Measurements from ENCODE around the gene ARHGAP8. TPM values are rescaled to one million over a fixed set of nuclear protein-coding genes. Genes with fewer than 3 reads are reported as not detected.

Gene ARHGAP8
- total RNA-seq, 1 donor from 2014 or later, result not detected

DNA sequence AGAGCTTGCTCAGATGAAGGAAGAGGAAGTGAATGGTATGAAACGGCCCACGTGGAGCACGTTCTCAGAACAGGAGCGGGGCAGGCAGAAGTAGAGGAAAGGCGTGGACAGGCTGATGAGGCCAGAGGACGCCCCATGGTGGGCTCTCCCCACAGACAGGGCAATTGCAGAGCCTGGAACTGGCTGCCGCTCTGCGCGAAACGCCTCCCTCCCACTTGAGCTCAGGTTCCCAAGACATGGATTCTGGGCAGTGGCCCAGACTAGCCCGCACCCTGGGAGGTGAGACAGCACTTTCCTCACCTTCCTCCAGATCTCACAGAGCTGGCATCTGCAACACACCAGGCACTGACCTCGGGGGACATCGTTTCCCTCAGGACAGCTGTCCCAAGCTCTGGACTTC lies 139.9 kb downstream of the ARHGAP8 start:
- H3K4me1 ChIP-seq, result no peaks in the 10 kb centered on the region
- intact Hi-C loops (cut with micrococcal nuclease), result no loop called here
- no peak for DNase-seq
- H3K36me3 ChIP-seq, result no peaks in the 10 kb centered on the region
- no peak overlapping the region for H3K27ac ChIP-seq (replicated peaks)
- no peak overlapping the region for H3K4me3 ChIP-seq
- TF ChIP-seq, protein P1, sequence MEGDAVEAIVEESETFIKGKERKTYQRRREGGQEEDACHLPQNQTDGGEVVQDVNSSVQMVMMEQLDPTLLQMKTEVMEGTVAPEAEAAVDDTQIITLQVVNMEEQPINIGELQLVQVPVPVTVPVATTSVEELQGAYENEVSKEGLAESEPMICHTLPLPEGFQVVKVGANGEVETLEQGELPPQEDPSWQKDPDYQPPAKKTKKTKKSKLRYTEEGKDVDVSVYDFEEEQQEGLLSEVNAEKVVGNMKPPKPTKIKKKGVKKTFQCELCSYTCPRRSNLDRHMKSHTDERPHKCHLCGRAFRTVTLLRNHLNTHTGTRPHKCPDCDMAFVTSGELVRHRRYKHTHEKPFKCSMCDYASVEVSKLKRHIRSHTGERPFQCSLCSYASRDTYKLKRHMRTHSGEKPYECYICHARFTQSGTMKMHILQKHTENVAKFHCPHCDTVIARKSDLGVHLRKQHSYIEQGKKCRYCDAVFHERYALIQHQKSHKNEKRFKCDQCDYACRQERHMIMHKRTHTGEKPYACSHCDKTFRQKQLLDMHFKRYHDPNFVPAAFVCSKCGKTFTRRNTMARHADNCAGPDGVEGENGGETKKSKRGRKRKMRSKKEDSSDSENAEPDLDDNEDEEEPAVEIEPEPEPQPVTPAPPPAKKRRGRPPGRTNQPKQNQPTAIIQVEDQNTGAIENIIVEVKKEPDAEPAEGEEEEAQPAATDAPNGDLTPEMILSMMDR (IDR thresholded peaks at IDR 0.05; ENCODE audit: borderline replicate concordance), result no peak
- H3K27me3 ChIP-seq (ENCODE audit: low read depth), result peaks cover 28% of the 10 kb centered on the region
- H3K9me3 ChIP-seq (replicated peaks), result no peaks in the 10 kb centered on the region

DNA sequence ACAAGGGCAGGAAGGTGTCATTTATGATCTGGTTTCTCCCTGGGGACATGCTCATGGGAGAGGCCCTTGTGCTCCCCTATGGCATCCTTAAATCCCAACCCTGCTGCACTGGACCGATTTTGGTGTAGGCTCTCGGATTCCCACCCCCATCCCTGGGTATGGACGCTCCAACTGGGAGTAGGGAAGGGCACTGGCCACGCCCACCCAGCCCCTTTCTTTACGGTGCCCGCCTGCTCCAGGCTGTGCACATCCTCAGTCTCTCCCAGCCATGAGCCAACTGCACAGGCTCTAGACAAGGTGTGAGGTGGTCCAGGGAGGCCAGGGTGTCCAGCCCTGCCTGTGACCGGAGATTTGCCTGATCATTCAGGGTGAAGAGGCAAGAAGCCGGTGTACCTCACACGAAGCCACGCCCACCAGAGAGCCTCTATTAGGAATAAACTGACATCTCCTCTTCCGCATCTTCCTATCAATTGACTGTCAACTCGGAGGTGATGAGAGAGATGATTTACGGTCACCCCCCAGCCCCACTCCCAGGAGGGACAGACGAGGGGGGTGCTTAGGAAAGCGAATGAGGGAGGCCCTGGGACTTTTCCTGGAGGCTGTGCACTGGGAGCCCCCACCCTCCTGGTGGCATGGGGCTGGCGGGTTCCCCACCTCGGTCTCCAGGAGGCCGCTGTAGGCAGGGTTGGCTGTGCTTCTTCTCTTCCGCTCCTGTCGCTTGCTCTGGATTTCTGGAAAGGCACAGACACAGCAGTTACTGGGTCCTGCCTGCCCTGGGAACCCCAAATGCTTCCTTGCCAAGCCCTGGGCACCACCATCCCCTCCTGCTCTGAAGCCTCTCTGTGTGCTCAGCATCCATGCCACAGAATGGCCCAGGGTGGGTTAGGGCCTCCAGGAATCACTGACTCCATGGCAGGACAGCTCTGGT lies 140.7 kb downstream of the ARHGAP8 start:
- no peaks in the 10 kb centered on the region for H3K4me1 ChIP-seq
- intact Hi-C loops (cut with micrococcal nuclease), result no loop called here
- no peaks in the 10 kb centered on the region for H3K9me3 ChIP-seq (replicated peaks)
- no peak for DNase-seq
- H3K4me3 ChIP-seq, result no peak overlapping the region
- no peak overlapping the region for H3K27ac ChIP-seq (replicated peaks)
- H3K36me3 ChIP-seq, result no peaks in the 10 kb centered on the region
- peaks cover 24% of the 10 kb centered on the region for H3K27me3 ChIP-seq (ENCODE audit: low read depth)
- TF ChIP-seq, protein P1 (IDR thresholded peaks at IDR 0.05; ENCODE audit: borderline replicate concordance), result no peak

- TF ChIP-seq, protein P1 (IDR thresholded peaks at IDR 0.05; ENCODE audit: borderline replicate concordance), result no peak
- DNase-seq, result no peak
- Histone ChIP-seq H3K27me3 (ENCODE audit: low read depth) (peaks cover 19% of the 10 kb centered on the region), H3K9me3 (replicated peaks) (no peaks in the 10 kb centered on the region), H3K4me1 (no peaks in the 10 kb centered on the region), H3K4me3 (no peak overlapping the region), H3K27ac (replicated peaks) (no peak overlapping the region), H3K36me3 (no peaks in the 10 kb centered on the region)
- intact Hi-C loops (cut with micrococcal nuclease), result no loop called here
Observed at GRCh38 chr22:44893731-44894080, 141.3 kb downstream of the ARHGAP8 start.

DNA sequence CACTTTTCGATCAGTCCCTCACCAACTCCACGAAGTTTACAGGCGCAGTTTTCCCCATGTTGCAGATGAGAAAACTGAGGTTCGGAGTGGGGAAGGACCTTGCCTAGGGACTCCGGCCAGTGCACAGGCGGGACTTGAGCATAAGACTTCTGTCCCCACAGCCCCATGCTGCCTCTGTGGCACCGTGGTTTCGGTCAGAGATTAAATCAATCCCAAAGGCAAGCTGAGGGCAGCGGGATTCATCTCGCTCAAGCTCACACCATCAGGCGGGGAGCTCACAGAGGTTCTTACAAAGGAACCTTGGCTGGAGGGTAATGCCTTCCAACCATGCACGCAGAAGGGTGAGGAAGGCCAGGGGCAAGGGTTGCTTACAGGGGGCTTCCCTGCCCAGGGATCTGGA lies 141.9 kb downstream of the ARHGAP8 start:
- H3K27ac ChIP-seq (replicated peaks), result no peak overlapping the region
- no peaks in the 10 kb centered on the region for H3K9me3 ChIP-seq (replicated peaks)
- no peaks in the 10 kb centered on the region for H3K4me1 ChIP-seq
- H3K36me3 ChIP-seq, result no peaks in the 10 kb centered on the region
- H3K4me3 ChIP-seq, result no peak overlapping the region
- intact Hi-C loops (cut with micrococcal nuclease), result no loop called here
- no peak for DNase-seq
- H3K27me3 ChIP-seq (ENCODE audit: low read depth), result peaks cover 19% of the 10 kb centered on the region
- TF ChIP-seq, protein P1 (IDR thresholded peaks at IDR 0.05; ENCODE audit: borderline replicate concordance), result no peak

DNA sequence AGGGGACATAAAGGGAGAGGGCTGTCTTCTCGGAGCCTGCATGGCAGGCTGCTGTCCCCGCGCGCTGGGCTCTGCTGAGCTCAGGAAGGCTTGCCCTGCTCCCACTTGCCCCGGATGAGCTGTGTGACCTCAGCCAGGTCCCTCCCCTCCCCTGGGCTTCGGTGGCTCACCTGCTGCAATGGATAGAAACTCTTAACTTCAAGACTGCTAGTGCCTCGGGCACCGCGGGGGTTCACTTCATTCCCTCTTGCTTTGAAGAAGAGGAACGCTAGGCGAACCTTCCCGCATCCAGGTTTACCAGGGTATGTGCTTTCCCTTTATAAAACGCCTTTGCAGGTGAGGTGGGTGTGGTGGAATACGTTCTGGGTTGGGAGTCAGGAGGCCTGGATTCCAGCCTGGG lies 142.4 kb downstream of the ARHGAP8 start:
- no peak overlapping the region for H3K4me3 ChIP-seq
- H3K27ac ChIP-seq (replicated peaks), result no peak overlapping the region
- intact Hi-C loops (cut with micrococcal nuclease), result no loop called here
- H3K27me3 ChIP-seq (ENCODE audit: low read depth), result peaks cover 19% of the 10 kb centered on the region
- H3K36me3 ChIP-seq, result no peaks in the 10 kb centered on the region
- no peak for DNase-seq
- H3K4me1 ChIP-seq, result no peaks in the 10 kb centered on the region
- TF ChIP-seq, protein P1 (IDR thresholded peaks at IDR 0.05; ENCODE audit: borderline replicate concordance), result no peak
- peaks cover under 1% of the 10 kb centered on the region for H3K9me3 ChIP-seq (replicated peaks)
